DOHH2 (cell line): ENCODE results near the gene KRT82.

Source experiments
- EZH2phosphoT487 ChIP-seq: fragments of 200-600 bp; sonication (generic); IDR thresholded peaks from 2 replicates; pipeline ENCODE4 v1.6.1; 2017; ENCODE audit warnings: borderline replicate concordance, mild to moderate bottlenecking, antibody characterized with exemption, low read length, moderate library complexity, mixed read lengths
- TF ChIP-seq, protein P1 (sequence below): fragments of 200-600 bp; sonication (generic); IDR thresholded peaks from one replicate; pipeline ENCODE4 v1.5.1; 2014; ENCODE audit warnings: antibody characterized with exemption, mild to moderate bottlenecking, low read depth, low read length; ENCODE audit not compliant: poor library complexity, severe bottlenecking

DNA sequence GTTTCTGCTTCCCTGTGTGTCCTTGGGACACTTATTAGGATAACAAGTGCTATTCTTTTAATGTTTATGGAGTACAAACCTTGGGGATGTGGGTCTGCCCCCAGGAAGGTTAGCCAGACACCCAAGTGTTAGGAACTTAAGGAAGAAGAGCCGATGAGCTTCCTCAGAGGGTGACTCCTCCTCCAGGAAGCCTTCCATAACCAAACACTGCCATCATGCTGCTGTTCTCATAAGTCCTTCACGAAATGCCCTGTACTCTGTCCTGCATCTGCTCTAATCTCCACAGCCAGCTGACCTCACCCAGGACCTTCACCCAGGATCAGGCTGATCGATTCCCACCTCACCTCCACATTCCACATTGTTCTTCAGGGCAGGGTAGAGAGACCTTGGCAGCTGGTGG, 37.6 kb downstream of the KRT82 start:
- TF ChIP-seq, protein P1, sequence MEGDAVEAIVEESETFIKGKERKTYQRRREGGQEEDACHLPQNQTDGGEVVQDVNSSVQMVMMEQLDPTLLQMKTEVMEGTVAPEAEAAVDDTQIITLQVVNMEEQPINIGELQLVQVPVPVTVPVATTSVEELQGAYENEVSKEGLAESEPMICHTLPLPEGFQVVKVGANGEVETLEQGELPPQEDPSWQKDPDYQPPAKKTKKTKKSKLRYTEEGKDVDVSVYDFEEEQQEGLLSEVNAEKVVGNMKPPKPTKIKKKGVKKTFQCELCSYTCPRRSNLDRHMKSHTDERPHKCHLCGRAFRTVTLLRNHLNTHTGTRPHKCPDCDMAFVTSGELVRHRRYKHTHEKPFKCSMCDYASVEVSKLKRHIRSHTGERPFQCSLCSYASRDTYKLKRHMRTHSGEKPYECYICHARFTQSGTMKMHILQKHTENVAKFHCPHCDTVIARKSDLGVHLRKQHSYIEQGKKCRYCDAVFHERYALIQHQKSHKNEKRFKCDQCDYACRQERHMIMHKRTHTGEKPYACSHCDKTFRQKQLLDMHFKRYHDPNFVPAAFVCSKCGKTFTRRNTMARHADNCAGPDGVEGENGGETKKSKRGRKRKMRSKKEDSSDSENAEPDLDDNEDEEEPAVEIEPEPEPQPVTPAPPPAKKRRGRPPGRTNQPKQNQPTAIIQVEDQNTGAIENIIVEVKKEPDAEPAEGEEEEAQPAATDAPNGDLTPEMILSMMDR: no peak
- no peak for TF ChIP-seq EZH2phosphoT487
